SU-DHL-6 (cell line): ENCODE data around the gene DBNDD1.

ENCODE experiments used
- H2AFZ ChIP-seq: fragments of 200-600 bp; sonication (generic); 2 replicates; pipeline ENCODE4 v1.6.1; 2014; ENCODE audit warnings: low read depth, mild to moderate bottlenecking, moderate library complexity, mixed read lengths, antibody characterized with exemption, low read length; ENCODE audit not compliant: severe bottlenecking
- H3F3A ChIP-seq: fragments of 200-600 bp; shearing (Covaris generic); 2 replicates; pipeline ENCODE4 v1.6.0; 2016; ENCODE audit warnings: antibody characterized with exemption, mild to moderate bottlenecking; ENCODE audit not compliant: insufficient read depth
- H3K27ac ChIP-seq: fragments of 200-600 bp; sonication (generic); 2 replicates; pipeline ENCODE4 v1.5.1; 2016; ENCODE audit warnings: low read depth, mild to moderate bottlenecking, low read length, moderate library complexity, mixed read lengths
- H3K27me3 ChIP-seq: fragments of 200-600 bp; sonication (generic), shearing (Covaris generic); 2 replicates; pipeline ENCODE4 v1.6.0; 2014; ENCODE audit warnings: mild to moderate bottlenecking, low read length
- H3K36me3 ChIP-seq: fragments of 200-600 bp; sonication (generic); 2 replicates; pipeline ENCODE4 v1.6.1; 2014; ENCODE audit warnings: mild to moderate bottlenecking, low read length, mixed read lengths
- H3K4me2 ChIP-seq: fragments of 300-600, 200-600 bp; shearing (Covaris generic), sonication (generic); 2 replicates; pipeline ENCODE4 v1.6.0; 2014; ENCODE audit warnings: low read length, low read depth, mild to moderate bottlenecking; ENCODE audit not compliant: poor library complexity, severe bottlenecking
- H3K4me3 ChIP-seq: fragments of 200-600 bp; sonication (generic); 2 replicates; pipeline ENCODE4 v1.5.1; 2014; ENCODE audit warnings: antibody characterized with exemption, low read length, mild to moderate bottlenecking, mixed read lengths; ENCODE audit not compliant: insufficient read depth, poor library complexity, severe bottlenecking
- H3K79me2 ChIP-seq: fragments of 200-600 bp; sonication (generic); 2 replicates; pipeline ENCODE4 v1.6.1; 2014; ENCODE audit warnings: mild to moderate bottlenecking, low read length, moderate library complexity; ENCODE audit not compliant: insufficient read depth
- H3K9ac ChIP-seq: fragments of 200-600 bp; sonication (generic); 2 replicates; pipeline ENCODE4 v1.7.0; 2014; ENCODE audit warnings: mild to moderate bottlenecking, low read length
- H3K9me2 ChIP-seq: fragments of 200-600 bp; sonication (generic); replicated peaks from 2 replicates; pipeline ENCODE4 v1.6.1; 2014; ENCODE audit warnings: low read length; ENCODE audit not compliant: insufficient read depth
- H3K9me3 ChIP-seq: fragments of 200-600 bp; sonication (generic); 2 replicates; pipeline ENCODE4 v1.6.1; 2014; ENCODE audit warnings: low read length, mixed read lengths; ENCODE audit not compliant: insufficient read depth
- H4K20me1 ChIP-seq: fragments of 200-600 bp; sonication (generic); 2 replicates; pipeline ENCODE4 v1.6.1; 2014; ENCODE audit warnings: low read depth, mild to moderate bottlenecking, antibody characterized with exemption, low read length, moderate library complexity, mixed read lengths
- CTCF ChIP-seq: fragments of 200-600 bp; sonication (generic); IDR thresholded peaks from one replicate; pipeline ENCODE4 v1.5.1; 2017; ENCODE audit warnings: antibody characterized with exemption, mild to moderate bottlenecking, low read length, moderate library complexity; ENCODE audit not compliant: insufficient read depth, poor library complexity, severe bottlenecking
- EZH2phosphoT487 ChIP-seq: fragments of 200-600 bp; sonication (generic), shearing (Covaris generic); conservative IDR thresholded peaks from 2 replicates; pipeline ENCODE4 v1.6.1; 2018; ENCODE audit warnings: mild to moderate bottlenecking, antibody characterized with exemption, low read length, moderate library complexity, mixed read lengths

Gene DBNDD1

GRCh38 chr16:90019543-90020259 is 445 bp upstream of the DBNDD1 start:
- Histone ChIP-seq H3K9ac (no peak overlapping the region), H3K27me3 (no peaks in the 10 kb centered on the region), H3K9me3 (no peaks in the 10 kb centered on the region), H3K9me2 (no peaks in the 10 kb centered on the region), H3K27ac (no peak overlapping the region), H3K79me2 (no peaks in the 10 kb centered on the region), H4K20me1 (no peaks in the 10 kb centered on the region), H3K4me2 (peak overlapping the region; percentile 45), H3K4me3 (no peak overlapping the region), H2AFZ (no peak overlapping the region), H3K36me3 (no peaks in the 10 kb centered on the region), H3F3A (peaks cover 4% of the 10 kb centered on the region; the same call in 1 of the 2 replicates)
- no peak for TF ChIP-seq EZH2phosphoT487
- peak; percentile 35 for TF ChIP-seq CTCF

GRCh38 chr16:90018297-90018651 is 982 bp downstream of the DBNDD1 start:
- no peaks in the 10 kb centered on the region for H3K27me3 ChIP-seq
- no peaks in the 10 kb centered on the region for H3K9me3 ChIP-seq
- H3K79me2 ChIP-seq = no peaks in the 10 kb centered on the region
- peaks cover 4% of the 10 kb centered on the region; the same call in 1 of the 2 replicates for H3F3A ChIP-seq
- H4K20me1 ChIP-seq = no peaks in the 10 kb centered on the region
- no peaks in the 10 kb centered on the region for H3K9me2 ChIP-seq
- no peak overlapping the region for H3K4me2 ChIP-seq
- H2AFZ ChIP-seq = no peak overlapping the region
- H3K36me3 ChIP-seq = no peaks in the 10 kb centered on the region
- TF ChIP-seq CTCF = no peak
- no peak for TF ChIP-seq EZH2phosphoT487
- H3K9ac ChIP-seq = no peak overlapping the region
- no peak overlapping the region for H3K27ac ChIP-seq
- no peak overlapping the region for H3K4me3 ChIP-seq

- Histone ChIP-seq H3K79me2 (no peaks in the 10 kb centered on the region), H3K27me3 (no peaks in the 10 kb centered on the region)
These were observed 2.8 kb downstream of the DBNDD1 start for GRCh38 chr16:90016339-90016950.

More at GRCh38 chr16:90016339-90016950, 2.8 kb downstream of the DBNDD1 start:
- Histone ChIP-seq H3K9me2 (no peaks in the 10 kb centered on the region), H3K4me3 (no peak overlapping the region), H3F3A (peaks cover 4% of the 10 kb centered on the region; the same call in 1 of the 2 replicates), H3K36me3 (no peaks in the 10 kb centered on the region), H3K9ac (no peak overlapping the region), H3K27ac (no peak overlapping the region), H3K9me3 (no peaks in the 10 kb centered on the region), H3K4me2 (no peak overlapping the region), H4K20me1 (no peaks in the 10 kb centered on the region), H2AFZ (no peak overlapping the region)
- TF ChIP-seq EZH2phosphoT487 (no peak), CTCF (no peak)
